ENCODE results near the gene KRT82.

The KRT82 gene

GRCh38 chr12:52387859-52388258 is 18.3 kb downstream of the KRT82 start:
- Mint-ChIP-seq H3K4me1 (peaks cover 5% of the 10 kb centered on the region), H3K36me3 (no peaks in the 10 kb centered on the region), H3K9me3 (no peaks in the 10 kb centered on the region), H3K4me3 (no peak overlapping the region), H3K27ac (no peak overlapping the region)
- ATAC-seq (no peak), DNase-seq (ENCODE audit: low spot score in 2 of 2) (no peak)

GRCh38 chr12:52385226-52385702 is 20.9 kb downstream of the KRT82 start, which contains the start of gene KRT84:
TSS of gene KRT84 (minus strand) at chr12:52385652. CDS start at chr12:52385585, 67 bp downstream.
- Mint-ChIP-seq H3K27ac (no peak within 1 kb of the TSS), H3K4me1 (peaks cover 10% of the 10 kb centered on the region), H3K9me3 (no peaks in the 10 kb centered on the region), H3K4me3 (no peak within 1 kb of the TSS), H3K36me3 (no peaks in the 10 kb centered on the region)
- DNase-seq (ENCODE audit: low spot score in 2 of 2), result no peak
- no peak for ATAC-seq

GRCh38 chr12:52383331-52383730 is 22.8 kb downstream of the KRT82 start:
- Mint-ChIP-seq H3K4me3 (no peak overlapping the region), H3K36me3 (no peaks in the 10 kb centered on the region), H3K27ac (peak overlapping the region; percentile 46), H3K9me3 (no peaks in the 10 kb centered on the region), H3K4me1 (peaks cover 10% of the 10 kb centered on the region)
- DNase-seq (ENCODE audit: low spot score in 2 of 2) (no peak), ATAC-seq (no peak)

GRCh38 chr12:52382854-52383253 is 23.3 kb downstream of the KRT82 start:
- peaks cover 10% of the 10 kb centered on the region for H3K4me1 Mint-ChIP-seq

GRCh38 chr12:52381206-52381605 is 24.9 kb downstream of the KRT82 start:
- ATAC-seq (no peak), DNase-seq (ENCODE audit: low spot score in 2 of 2) (no peak)
- Mint-ChIP-seq H3K4me1 (peaks cover 10% of the 10 kb centered on the region), H3K9me3 (no peaks in the 10 kb centered on the region), H3K27ac (no peak overlapping the region), H3K4me3 (no peak overlapping the region), H3K36me3 (no peaks in the 10 kb centered on the region)

More at GRCh38 chr12:52382854-52383253, 23.3 kb downstream of the KRT82 start:
- Mint-ChIP-seq H3K9me3 (no peaks in the 10 kb centered on the region), H3K36me3 (no peaks in the 10 kb centered on the region), H3K27ac (peak overlapping the region; percentile 46), H3K4me3 (no peak overlapping the region)
- no peak for DNase-seq (ENCODE audit: low spot score in 2 of 2)
- peak; percentile 51 for ATAC-seq

GRCh38 chr12:52380271-52380694 is 25.9 kb downstream of the KRT82 start:
- Mint-ChIP-seq H3K36me3 (no peaks in the 10 kb centered on the region), H3K9me3 (no peaks in the 10 kb centered on the region), H3K4me3 (no peak overlapping the region), H3K4me1 (peaks cover 10% of the 10 kb centered on the region), H3K27ac (no peak overlapping the region)
- ATAC-seq (no peak), DNase-seq (ENCODE audit: low spot score in 2 of 2) (no peak)

- H3K36me3 Mint-ChIP-seq, result no peaks in the 10 kb centered on the region
- ATAC-seq, result no peak
- H3K9me3 Mint-ChIP-seq, result no peaks in the 10 kb centered on the region
- no peak for DNase-seq (ENCODE audit: low spot score in 2 of 2)
- peaks cover 10% of the 10 kb centered on the region for H3K4me1 Mint-ChIP-seq
- H3K4me3 Mint-ChIP-seq, result no peak overlapping the region
- H3K27ac Mint-ChIP-seq, result no peak overlapping the region
These were observed 26.6 kb downstream of the KRT82 start for GRCh38 chr12:52379536-52379935.

- ATAC-seq, result no peak
- DNase-seq (ENCODE audit: low spot score in 2 of 2), result no peak
- Mint-ChIP-seq H3K4me3 (no peak overlapping the region), H3K4me1 (peaks cover 7% of the 10 kb centered on the region), H3K36me3 (no peaks in the 10 kb centered on the region), H3K27ac (no peak overlapping the region), H3K9me3 (no peaks in the 10 kb centered on the region)
These were observed 28.0 kb downstream of the KRT82 start for GRCh38 chr12:52378091-52378490.

GRCh38 chr12:52377266-52377665 is 28.9 kb downstream of the KRT82 start:
- Mint-ChIP-seq H3K36me3 (no peaks in the 10 kb centered on the region), H3K9me3 (no peaks in the 10 kb centered on the region), H3K27ac (no peak overlapping the region), H3K4me3 (no peak overlapping the region), H3K4me1 (no peaks in the 10 kb centered on the region)
- ATAC-seq (no peak), DNase-seq (ENCODE audit: low spot score in 2 of 2) (no peak)

GRCh38 chr12:52372216-52373154 is 33.6 kb downstream of the KRT82 start:
- Mint-ChIP-seq H3K27ac (no peak overlapping the region), H3K36me3 (no peaks in the 10 kb centered on the region), H3K4me3 (no peak overlapping the region), H3K9me3 (no peaks in the 10 kb centered on the region), H3K4me1 (no peaks in the 10 kb centered on the region)
- DNase-seq (ENCODE audit: low spot score in 2 of 2) (peak; percentile 35 to 73), ATAC-seq (peak; percentile 53)

- DNase-seq (ENCODE audit: low spot score in 2 of 2) (no peak), ATAC-seq (no peak)
- Mint-ChIP-seq H3K9me3 (no peaks in the 10 kb centered on the region), H3K36me3 (no peaks in the 10 kb centered on the region), H3K4me1 (no peaks in the 10 kb centered on the region), H3K4me3 (no peak overlapping the region), H3K27ac (no peak overlapping the region)
These were observed 34.4 kb downstream of the KRT82 start for GRCh38 chr12:52371716-52372115.

GRCh38 chr12:52370926-52371608 is 35.1 kb downstream of the KRT82 start:
- H3K36me3 Mint-ChIP-seq, result no peaks in the 10 kb centered on the region
- H3K4me1 Mint-ChIP-seq, result no peaks in the 10 kb centered on the region
- peak overlapping the region; percentile 72 for H3K27ac Mint-ChIP-seq
- ATAC-seq, result no peak
- DNase-seq (ENCODE audit: low spot score in 2 of 2), result no peak
- H3K4me3 Mint-ChIP-seq, result no peak overlapping the region
- no peaks in the 10 kb centered on the region for H3K9me3 Mint-ChIP-seq

GRCh38 chr12:52369809-52370208 is 36.3 kb downstream of the KRT82 start:
- H3K4me1 Mint-ChIP-seq, result no peaks in the 10 kb centered on the region
- H3K4me3 Mint-ChIP-seq, result no peak overlapping the region
- no peak for ATAC-seq
- DNase-seq (ENCODE audit: low spot score in 2 of 2), result no peak
- H3K27ac Mint-ChIP-seq, result no peak overlapping the region
- no peaks in the 10 kb centered on the region for H3K9me3 Mint-ChIP-seq
- H3K36me3 Mint-ChIP-seq, result no peaks in the 10 kb centered on the region

GRCh38 chr12:52369211-52369610 is 36.9 kb downstream of the KRT82 start:
- Mint-ChIP-seq H3K4me1 (no peaks in the 10 kb centered on the region), H3K27ac (no peak overlapping the region), H3K9me3 (no peaks in the 10 kb centered on the region), H3K4me3 (no peak overlapping the region), H3K36me3 (no peaks in the 10 kb centered on the region)
- no peak for ATAC-seq
- no peak for DNase-seq (ENCODE audit: low spot score in 2 of 2)

GRCh38 chr12:52368508-52368907 is 37.6 kb downstream of the KRT82 start:
- no peaks in the 10 kb centered on the region for H3K4me1 Mint-ChIP-seq
- H3K27ac Mint-ChIP-seq, result no peak overlapping the region
- no peak for ATAC-seq
- no peaks in the 10 kb centered on the region for H3K9me3 Mint-ChIP-seq
- no peak overlapping the region for H3K4me3 Mint-ChIP-seq
- H3K36me3 Mint-ChIP-seq, result no peaks in the 10 kb centered on the region
- no peak for DNase-seq (ENCODE audit: low spot score in 2 of 2)

- Mint-ChIP-seq H3K4me3 (no peak overlapping the region), H3K36me3 (no peaks in the 10 kb centered on the region), H3K4me1 (peaks cover 5% of the 10 kb centered on the region), H3K9me3 (no peaks in the 10 kb centered on the region), H3K27ac (no peak overlapping the region)
- ATAC-seq, result no peak
- no peak for DNase-seq (ENCODE audit: low spot score in 2 of 2)
These were observed 38.3 kb downstream of the KRT82 start for GRCh38 chr12:52367876-52368275.
